Thoracic aorta (tissue), 2 donors: Measurements from ENCODE around the gene FAM110D. TPM values are rescaled to one million over a fixed set of nuclear protein-coding genes. Genes with fewer than 3 reads are reported as not detected.

Source experiments
- ATAC-seq: fragments of 150-250 bp; one replicate; pipeline ENCODE4 v1.8.0; 2017; ENCODE audit warnings: low read depth; ENCODE audit not compliant: insufficient number of reproducible peaks, low FRiP score
- DNase-seq: peaks from one replicate; pipeline ENCODE4 v3.0.0-alpha.2; 2020; ENCODE audit warnings: low spot score
- H3K27ac ChIP-seq, 2 donors: fragments of 200-600 bp; sonication (generic); 1 replicate in 1 of 2; 2 replicates in 1 of 2; pipeline ENCODE4 v1.5.1; 2016; ENCODE audit warnings: mild to moderate bottlenecking in 2 of 2, moderate library complexity in 2 of 2
- H3K27me3 ChIP-seq: fragments of 200-600 bp; sonication (generic); replicated peaks from 2 replicates; pipeline ENCODE4 v1.6.0; 2016; ENCODE audit warnings: mild to moderate bottlenecking; ENCODE audit not compliant: insufficient read depth
- H3K36me3 ChIP-seq: fragments of 200-600 bp; sonication (generic); one replicate; pipeline ENCODE4 v1.5.1; 2016
- H3K4me1 ChIP-seq, 2 donors: fragments of 200-600 bp; sonication (generic); 1 replicate in 1 of 2; 2 replicates in 1 of 2; pipeline versions ENCODE4 v1.5.1 to v1.6.0; 2016; ENCODE audit warnings: low read depth in 2 of 2, mild to moderate bottlenecking in 1 of 2; ENCODE audit not compliant: control insufficient read depth in 1 of 2
- H3K4me3 ChIP-seq: fragments of 200-600 bp; sonication (generic); 2 replicates; pipeline ENCODE4 v1.5.1; 2016; ENCODE audit warnings: mild to moderate bottlenecking
- H3K9me3 ChIP-seq: fragments of 200-600 bp; sonication (generic); 2 replicates; pipeline ENCODE4 v1.5.1; 2016
- total RNA-seq, 2 donors: library from RNA; depleted of rRNA; stranded (reverse); fragments of >200 nt; gene quantifications; one replicate each; pipeline versions ENCODE4 v1.1.0 to v1.2.3, GENCODE V29; 2016
- TF ChIP-seq, protein P1 (sequence below): fragments of 200-600 bp; sonication (generic); IDR thresholded peaks from one replicate; pipeline ENCODE4 v1.5.1; 2019; ENCODE audit warnings: antibody characterized with exemption

Gene FAM110D
- total RNA-seq, 2 donors from 2014 or later, result 9.9 to 10.6 TPM

DNA sequence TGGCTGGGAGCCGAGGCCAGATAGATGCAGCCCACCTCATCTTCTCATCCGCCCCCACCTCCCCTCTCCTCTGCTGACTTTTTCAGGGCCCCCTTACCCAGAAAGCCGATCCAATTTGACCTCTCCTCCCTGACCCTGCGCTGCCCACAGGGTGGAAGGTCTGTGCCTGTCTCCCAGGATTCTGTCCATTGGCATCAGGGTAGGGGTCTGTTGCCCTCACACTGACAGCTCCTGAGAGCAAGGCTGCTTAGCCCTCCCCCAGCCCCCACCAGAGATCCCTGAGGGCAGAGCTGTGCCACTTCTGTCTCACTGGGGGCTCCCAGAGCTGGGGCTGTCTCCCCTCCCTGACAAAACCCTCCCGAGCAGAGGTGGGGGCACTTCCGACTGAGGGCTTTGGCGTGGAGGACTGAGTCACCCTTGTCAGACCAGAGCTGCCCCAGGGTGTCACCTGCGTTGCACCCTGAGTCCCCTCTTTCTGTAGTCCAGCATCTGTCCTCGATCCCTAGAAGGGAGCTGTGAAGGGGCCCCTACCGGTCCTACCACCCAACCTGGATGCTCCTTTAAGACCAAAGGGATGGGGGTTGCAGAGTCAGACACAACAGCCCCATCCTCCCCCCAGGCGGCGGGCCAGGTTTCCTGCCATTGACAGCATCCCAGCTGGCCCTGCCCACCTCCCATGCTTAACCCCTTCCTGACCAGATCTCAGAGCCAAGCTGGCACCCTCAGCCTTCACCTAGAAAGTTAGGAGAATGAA, 2.4 kb upstream of the FAM110D start:
- peak overlapping the region; percentile 18 for H3K4me3 ChIP-seq
- no peaks in the 10 kb centered on the region for H3K9me3 ChIP-seq
- H3K27ac ChIP-seq, result no peak overlapping the region
- TF ChIP-seq, protein P1, sequence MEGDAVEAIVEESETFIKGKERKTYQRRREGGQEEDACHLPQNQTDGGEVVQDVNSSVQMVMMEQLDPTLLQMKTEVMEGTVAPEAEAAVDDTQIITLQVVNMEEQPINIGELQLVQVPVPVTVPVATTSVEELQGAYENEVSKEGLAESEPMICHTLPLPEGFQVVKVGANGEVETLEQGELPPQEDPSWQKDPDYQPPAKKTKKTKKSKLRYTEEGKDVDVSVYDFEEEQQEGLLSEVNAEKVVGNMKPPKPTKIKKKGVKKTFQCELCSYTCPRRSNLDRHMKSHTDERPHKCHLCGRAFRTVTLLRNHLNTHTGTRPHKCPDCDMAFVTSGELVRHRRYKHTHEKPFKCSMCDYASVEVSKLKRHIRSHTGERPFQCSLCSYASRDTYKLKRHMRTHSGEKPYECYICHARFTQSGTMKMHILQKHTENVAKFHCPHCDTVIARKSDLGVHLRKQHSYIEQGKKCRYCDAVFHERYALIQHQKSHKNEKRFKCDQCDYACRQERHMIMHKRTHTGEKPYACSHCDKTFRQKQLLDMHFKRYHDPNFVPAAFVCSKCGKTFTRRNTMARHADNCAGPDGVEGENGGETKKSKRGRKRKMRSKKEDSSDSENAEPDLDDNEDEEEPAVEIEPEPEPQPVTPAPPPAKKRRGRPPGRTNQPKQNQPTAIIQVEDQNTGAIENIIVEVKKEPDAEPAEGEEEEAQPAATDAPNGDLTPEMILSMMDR, result no peak
- peaks cover 0 to 6% of the 10 kb centered on the region in 2 donors for H3K4me1 ChIP-seq
- H3K27me3 ChIP-seq, result no peaks in the 10 kb centered on the region
- H3K36me3 ChIP-seq, result no peaks in the 10 kb centered on the region
- no peak for DNase-seq
- ATAC-seq, result no peak

DNA sequence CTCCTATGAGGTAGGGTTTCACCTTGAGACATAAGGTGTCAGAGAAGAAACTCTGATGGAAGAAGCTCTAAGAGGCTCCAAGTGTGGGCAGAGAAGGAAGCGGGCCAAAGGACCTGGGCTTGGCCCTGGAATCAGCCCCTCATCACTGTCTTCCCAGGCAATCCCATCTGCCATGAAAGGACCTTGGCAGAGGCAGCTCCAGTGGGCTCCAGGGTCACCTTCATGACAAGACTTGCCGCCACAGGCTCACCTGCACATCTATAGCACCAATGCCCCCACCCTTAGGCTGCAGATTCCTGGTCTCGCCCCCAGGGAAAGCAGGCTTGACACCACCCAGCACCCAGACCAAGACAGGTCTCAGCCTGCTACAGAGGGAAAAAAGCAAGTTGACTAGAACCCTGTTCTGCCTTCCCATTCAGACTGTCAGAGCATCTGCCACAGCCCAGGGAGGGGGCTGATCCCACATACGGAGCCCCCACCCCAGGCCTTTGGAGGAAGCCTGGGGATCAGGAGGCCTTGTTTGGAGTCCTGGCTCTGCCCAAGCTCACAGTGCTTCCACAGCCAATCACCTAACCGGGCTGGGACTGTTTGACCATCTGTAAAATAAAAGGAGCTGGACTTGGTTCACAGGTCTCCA, 490 bp upstream of the FAM110D start:
- ATAC-seq (no peak), DNase-seq (no peak)
- H3K27ac ChIP-seq, result no peak overlapping the region
- no peaks in the 10 kb centered on the region for H3K36me3 ChIP-seq
- H3K4me1 ChIP-seq, result peaks cover 0 to 8% of the 10 kb centered on the region in 2 donors
- TF ChIP-seq, protein P1, result no peak
- H3K9me3 ChIP-seq, result no peaks in the 10 kb centered on the region
- no peaks in the 10 kb centered on the region for H3K27me3 ChIP-seq
- H3K4me3 ChIP-seq, result no peak overlapping the region

DNA sequence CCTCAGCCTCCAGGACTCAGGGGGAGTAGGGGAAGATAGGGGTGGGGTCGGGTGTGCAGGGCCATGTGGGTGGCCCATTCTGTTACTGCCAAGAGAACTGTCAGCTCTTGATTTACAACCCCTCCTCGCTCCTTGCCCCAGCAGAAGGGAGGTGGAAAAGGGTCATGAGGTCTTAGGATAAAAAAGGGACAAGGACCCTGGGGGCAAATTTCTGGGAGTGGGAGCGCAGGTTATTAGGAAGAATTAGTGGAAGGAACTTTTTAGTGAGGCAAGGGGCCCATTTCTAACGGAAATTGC, 812 bp downstream of the FAM110D start:
- Histone ChIP-seq H3K27me3 (no peaks in the 10 kb centered on the region), H3K4me1 (peaks cover 0 to 12% of the 10 kb centered on the region in 2 donors), H3K36me3 (no peaks in the 10 kb centered on the region), H3K9me3 (no peaks in the 10 kb centered on the region), H3K27ac (no peak overlapping the region), H3K4me3 (peak overlapping the region; percentile 22)
- TF ChIP-seq, protein P1, result no peak
- DNase-seq (no peak), ATAC-seq (no peak)

DNA sequence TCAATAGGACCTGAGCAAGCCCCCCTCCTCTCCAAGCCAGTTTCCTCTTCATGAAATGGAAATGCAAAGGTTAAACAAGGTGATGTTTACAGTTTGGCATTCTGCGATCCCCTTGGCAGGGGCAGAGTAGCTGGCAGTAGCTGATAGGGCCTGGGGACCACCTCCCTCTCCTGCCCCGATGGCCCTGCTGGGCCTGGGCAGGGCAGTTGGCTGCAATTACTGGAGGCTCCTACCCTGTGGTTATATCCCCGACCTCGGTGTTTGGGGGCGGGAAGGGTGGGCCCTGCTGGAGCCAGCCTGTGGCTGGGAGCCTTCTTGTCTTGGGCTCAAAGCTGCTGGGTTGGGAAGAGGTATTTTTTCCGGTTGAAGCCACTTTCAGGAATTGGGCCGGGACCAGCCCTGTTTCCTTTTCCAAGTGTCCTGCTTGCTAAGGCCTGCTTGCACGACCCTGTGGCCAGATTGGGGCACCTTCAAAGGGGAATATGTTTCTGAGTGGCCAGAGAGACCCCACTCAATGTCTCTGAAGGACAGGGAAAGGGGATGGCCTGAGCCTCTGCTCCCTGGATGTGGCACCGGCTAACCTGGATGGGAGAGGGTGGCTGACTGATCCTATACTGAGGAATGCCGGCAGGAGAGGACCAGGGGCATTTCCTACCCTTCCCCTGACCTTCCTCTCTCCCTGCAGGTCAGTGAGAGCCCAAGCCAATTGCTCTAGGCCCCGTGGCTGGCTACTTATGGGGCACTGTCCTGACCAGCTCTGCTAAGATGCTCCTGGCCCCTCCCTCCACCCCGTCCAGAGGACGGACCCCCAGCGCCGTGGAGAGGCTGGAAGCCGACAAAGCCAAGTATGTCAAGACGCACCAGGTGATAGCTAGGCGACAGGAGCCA, 1.9 kb downstream of the FAM110D start:
- no peak for DNase-seq
- peaks cover 0 to 12% of the 10 kb centered on the region in 2 donors for H3K4me1 ChIP-seq
- H3K27me3 ChIP-seq, result no peaks in the 10 kb centered on the region
- no peaks in the 10 kb centered on the region for H3K36me3 ChIP-seq
- no peak overlapping the region for H3K27ac ChIP-seq
- H3K4me3 ChIP-seq, result peak overlapping the region; percentile 70
- H3K9me3 ChIP-seq, result no peaks in the 10 kb centered on the region
- ATAC-seq, result no peak
- TF ChIP-seq, protein P1, result no peak
